K562 treated with DMSO at 1 percent for 24 hours (cell line): ENCODE data around the gene SLC17A4. TPM values are rescaled to one million over a fixed set of nuclear protein-coding genes. Genes with fewer than 3 reads are reported as not detected.

Experiments
- total RNA-seq: library from RNA; unstranded; fragments of 300-600 nt; gene quantifications from 2 replicates; pipeline ENCODE4 v1.2.3, GENCODE V29; 2022; ENCODE audit warnings: low read depth; ENCODE audit not compliant: insufficient read depth

SLC17A4 gene
- not detected in 2 replicates for total RNA-seq

GRCh38 chr6:25754535-25754934 lies at the start of gene SLC17A4:
TSS of gene SLC17A4 (plus strand) at chr6:25754742. CDS start at chr6:25761963, 7,221 bp downstream.

Other genes with a start within 250 kb of the SLC17A4 start
- gene SCGN, start 102.5 kb upstream of the SLC17A4 start, total RNA-seq, result not detected in 2 replicates
- gene SLC17A1, start 77.3 kb downstream of the SLC17A4 start, total RNA-seq, result not detected in 2 replicates
- not detected in 2 replicates for gene SLC17A3, start 119.5 kb downstream of the SLC17A4 start, total RNA-seq
- gene SLC17A2, start 175.9 kb downstream of the SLC17A4 start, total RNA-seq, result not detected in 2 replicates
- 6.1 and 7.3 TPM in 2 replicates for gene TRIM38, start 208.1 kb downstream of the SLC17A4 start, total RNA-seq